ENCODE data around the gene NPIPB12.
"Not testable (repeated sequence)": the region's sequence is repeated elsewhere in the genome, so short reads cannot be mapped to it uniquely, and the experiment has no call there.

Gene NPIPB12

GRCh38 chr16:29506308-29506707, at the start of gene NPIPB12:
Gene NPIPB12 (minus strand): TSS chr16:29506408.
- H3K9ac ChIP-seq (ENCODE audit: low read length in 2 of 2); H3K4me3 ChIP-seq (ENCODE audit: low read length in 2 of 2); H3K36me3 ChIP-seq (ENCODE audit: control insufficient read depth in 2 of 2, insufficient read depth in 2 of 2, low read length in 2 of 2); H3K27me3 ChIP-seq (ENCODE audit: control insufficient read depth in 1 of 2, insufficient read depth in 2 of 2, low read length in 2 of 2); H3K9me3 ChIP-seq (ENCODE audit: control insufficient read depth in 2 of 2, low read length in 2 of 2); H3K4me1 ChIP-seq (ENCODE audit: control insufficient read depth, insufficient read depth, low read length); H3K27ac ChIP-seq (ENCODE audit: low read length): not testable (repeated sequence)

GRCh38 chr16:29521520-29521919, 15.3 kb upstream of the NPIPB12 start:
- H3K4me3 ChIP-seq (ENCODE audit: low read length in 2 of 2); H3K27me3 ChIP-seq (ENCODE audit: control insufficient read depth in 1 of 2, insufficient read depth in 2 of 2, low read length in 2 of 2); H3K27ac ChIP-seq (ENCODE audit: low read length); H3K9ac ChIP-seq (ENCODE audit: low read length in 2 of 2); H3K4me1 ChIP-seq (ENCODE audit: control insufficient read depth, insufficient read depth, low read length); H3K9me3 ChIP-seq (ENCODE audit: control insufficient read depth in 2 of 2, low read length in 2 of 2); H3K36me3 ChIP-seq (ENCODE audit: control insufficient read depth in 2 of 2, insufficient read depth in 2 of 2, low read length in 2 of 2): not testable (repeated sequence)

GRCh38 chr16:29482276-29482675, 23.9 kb downstream of the NPIPB12 start:
- not testable (repeated sequence) for H3K9ac ChIP-seq (ENCODE audit: low read length in 2 of 2); H3K36me3 ChIP-seq (ENCODE audit: control insufficient read depth in 2 of 2, insufficient read depth in 2 of 2, low read length in 2 of 2); H3K4me3 ChIP-seq (ENCODE audit: low read length in 2 of 2); H3K4me1 ChIP-seq (ENCODE audit: control insufficient read depth, insufficient read depth, low read length); H3K9me3 ChIP-seq (ENCODE audit: control insufficient read depth in 2 of 2, low read length in 2 of 2); H3K27me3 ChIP-seq (ENCODE audit: control insufficient read depth in 1 of 2, insufficient read depth in 2 of 2, low read length in 2 of 2); H3K27ac ChIP-seq (ENCODE audit: low read length)

- H3K4me3 ChIP-seq (ENCODE audit: low read length in 2 of 2); H3K36me3 ChIP-seq (ENCODE audit: control insufficient read depth in 2 of 2, insufficient read depth in 2 of 2, low read length in 2 of 2); H3K27ac ChIP-seq (ENCODE audit: low read length); H3K9me3 ChIP-seq (ENCODE audit: control insufficient read depth in 2 of 2, low read length in 2 of 2); H3K9ac ChIP-seq (ENCODE audit: low read length in 2 of 2); H3K4me1 ChIP-seq (ENCODE audit: control insufficient read depth, insufficient read depth, low read length); H3K27me3 ChIP-seq (ENCODE audit: control insufficient read depth in 1 of 2, insufficient read depth in 2 of 2, low read length in 2 of 2): not testable (repeated sequence)
Observed at GRCh38 chr16:29472065-29472464, 34.1 kb downstream of the NPIPB12 start.

GRCh38 chr16:29469660-29470059, 36.5 kb downstream of the NPIPB12 start:
- not testable (repeated sequence) for H3K36me3 ChIP-seq (ENCODE audit: control insufficient read depth in 2 of 2, insufficient read depth in 2 of 2, low read length in 2 of 2); H3K4me1 ChIP-seq (ENCODE audit: control insufficient read depth, insufficient read depth, low read length); H3K9ac ChIP-seq (ENCODE audit: low read length in 2 of 2); H3K27ac ChIP-seq (ENCODE audit: low read length); H3K9me3 ChIP-seq (ENCODE audit: control insufficient read depth in 2 of 2, low read length in 2 of 2); H3K27me3 ChIP-seq (ENCODE audit: control insufficient read depth in 1 of 2, insufficient read depth in 2 of 2, low read length in 2 of 2)
- H3K4me3 ChIP-seq (ENCODE audit: low read length in 2 of 2), result peak overlapping the region in 1 of 2 donors; percentile 44

- H3K9ac ChIP-seq (ENCODE audit: low read length in 2 of 2); H3K4me1 ChIP-seq (ENCODE audit: control insufficient read depth, insufficient read depth, low read length); H3K27me3 ChIP-seq (ENCODE audit: control insufficient read depth in 1 of 2, insufficient read depth in 2 of 2, low read length in 2 of 2); H3K9me3 ChIP-seq (ENCODE audit: control insufficient read depth in 2 of 2, low read length in 2 of 2); H3K27ac ChIP-seq (ENCODE audit: low read length); H3K4me3 ChIP-seq (ENCODE audit: low read length in 2 of 2); H3K36me3 ChIP-seq (ENCODE audit: control insufficient read depth in 2 of 2, insufficient read depth in 2 of 2, low read length in 2 of 2): not testable (repeated sequence)
Observed at GRCh38 chr16:29467654-29468366, 38.4 kb downstream of the NPIPB12 start.

- not testable (repeated sequence) for H3K4me1 ChIP-seq (ENCODE audit: control insufficient read depth, insufficient read depth, low read length); H3K27me3 ChIP-seq (ENCODE audit: control insufficient read depth in 1 of 2, insufficient read depth in 2 of 2, low read length in 2 of 2); H3K36me3 ChIP-seq (ENCODE audit: control insufficient read depth in 2 of 2, insufficient read depth in 2 of 2, low read length in 2 of 2); H3K4me3 ChIP-seq (ENCODE audit: low read length in 2 of 2); H3K27ac ChIP-seq (ENCODE audit: low read length); H3K9ac ChIP-seq (ENCODE audit: low read length in 2 of 2); H3K9me3 ChIP-seq (ENCODE audit: control insufficient read depth in 2 of 2, low read length in 2 of 2)
Observed at GRCh38 chr16:29466904-29467303, 39.3 kb downstream of the NPIPB12 start.

GRCh38 chr16:29465985-29466824, 40.0 kb downstream of the NPIPB12 start:
- not testable (repeated sequence) for H3K4me3 ChIP-seq (ENCODE audit: low read length in 2 of 2); H3K27ac ChIP-seq (ENCODE audit: low read length); H3K9me3 ChIP-seq (ENCODE audit: control insufficient read depth in 2 of 2, low read length in 2 of 2); H3K27me3 ChIP-seq (ENCODE audit: control insufficient read depth in 1 of 2, insufficient read depth in 2 of 2, low read length in 2 of 2); H3K4me1 ChIP-seq (ENCODE audit: control insufficient read depth, insufficient read depth, low read length); H3K9ac ChIP-seq (ENCODE audit: low read length in 2 of 2); H3K36me3 ChIP-seq (ENCODE audit: control insufficient read depth in 2 of 2, insufficient read depth in 2 of 2, low read length in 2 of 2)

GRCh38 chr16:29460647-29461030, 45.6 kb downstream of the NPIPB12 start:
- not testable (repeated sequence) for H3K9me3 ChIP-seq (ENCODE audit: control insufficient read depth in 2 of 2, low read length in 2 of 2); H3K36me3 ChIP-seq (ENCODE audit: control insufficient read depth in 2 of 2, insufficient read depth in 2 of 2, low read length in 2 of 2); H3K4me1 ChIP-seq (ENCODE audit: control insufficient read depth, insufficient read depth, low read length); H3K4me3 ChIP-seq (ENCODE audit: low read length in 2 of 2); H3K27me3 ChIP-seq (ENCODE audit: control insufficient read depth in 1 of 2, insufficient read depth in 2 of 2, low read length in 2 of 2); H3K9ac ChIP-seq (ENCODE audit: low read length in 2 of 2); H3K27ac ChIP-seq (ENCODE audit: low read length)

GRCh38 chr16:29459706-29460646, 46.2 kb downstream of the NPIPB12 start, which contains the start of gene SULT1A4:
Gene SULT1A4 (plus strand): TSS chr16:29459913. CDS start chr16:29461386, 1,473 bp downstream.
- not testable (repeated sequence) for H3K9ac ChIP-seq (ENCODE audit: low read length in 2 of 2); H3K36me3 ChIP-seq (ENCODE audit: control insufficient read depth in 2 of 2, insufficient read depth in 2 of 2, low read length in 2 of 2); H3K4me1 ChIP-seq (ENCODE audit: control insufficient read depth, insufficient read depth, low read length); H3K27ac ChIP-seq (ENCODE audit: low read length); H3K27me3 ChIP-seq (ENCODE audit: control insufficient read depth in 1 of 2, insufficient read depth in 2 of 2, low read length in 2 of 2); H3K9me3 ChIP-seq (ENCODE audit: control insufficient read depth in 2 of 2, low read length in 2 of 2); H3K4me3 ChIP-seq (ENCODE audit: low read length in 2 of 2)

Measured in stomach smooth muscle (tissue), 2 donors.